ENCODE measurements around the gene ZNF276.
A peak's percentile ranks its signal among the peaks of the same experiment; 100 is the strongest.
"Not testable (repeated sequence)": the region's sequence is repeated elsewhere in the genome, so short reads cannot be mapped to it uniquely, and the experiment has no call there.

ZNF276 gene

GRCh38 chr16:89736554-89736953 lies 15.2 kb downstream of the ZNF276 start:
- no peak for DNase-seq (ENCODE audit: low spot score)

- no peak for DNase-seq (ENCODE audit: low spot score)
Observed at GRCh38 chr16:89737341-89738071, 16.2 kb downstream of the ZNF276 start.

- no peak for DNase-seq (ENCODE audit: low spot score)
Observed at GRCh38 chr16:89738072-89738377, 16.7 kb downstream of the ZNF276 start.

- DNase-seq (ENCODE audit: low spot score) = no peak
Observed at GRCh38 chr16:89738538-89739317, 17.4 kb downstream of the ZNF276 start.

GRCh38 chr16:89739383-89739782 lies 18.0 kb downstream of the ZNF276 start:
- no peak for DNase-seq (ENCODE audit: low spot score)

- no peak for DNase-seq (ENCODE audit: low spot score)
Observed at GRCh38 chr16:89741342-89742014, 20.1 kb downstream of the ZNF276 start.

GRCh38 chr16:89742948-89743347 lies 21.6 kb downstream of the ZNF276 start:
- no peak for DNase-seq (ENCODE audit: low spot score)

- no peak for DNase-seq (ENCODE audit: low spot score)
Observed at GRCh38 chr16:89744813-89745212, 23.5 kb downstream of the ZNF276 start.

- DNase-seq (ENCODE audit: low spot score) = no peak
Observed at GRCh38 chr16:89746043-89746442, 24.7 kb downstream of the ZNF276 start.

GRCh38 chr16:89748076-89748475 lies 26.7 kb downstream of the ZNF276 start:
- DNase-seq (ENCODE audit: low spot score) = no peak

GRCh38 chr16:89748921-89749320 lies 27.6 kb downstream of the ZNF276 start:
- DNase-seq (ENCODE audit: low spot score) = no peak

GRCh38 chr16:89749637-89750036 lies 28.3 kb downstream of the ZNF276 start:
- no peak for DNase-seq (ENCODE audit: low spot score)

- no peak for DNase-seq (ENCODE audit: low spot score)
Observed at GRCh38 chr16:89759746-89760340, 38.5 kb downstream of the ZNF276 start.

- no peak for DNase-seq (ENCODE audit: low spot score)
Observed at GRCh38 chr16:89761304-89761922, 40.1 kb downstream of the ZNF276 start.

GRCh38 chr16:89764711-89765201 lies 43.4 kb downstream of the ZNF276 start:
- no peak for DNase-seq (ENCODE audit: low spot score)

- DNase-seq (ENCODE audit: low spot score) = no peak
Observed at GRCh38 chr16:89765292-89765830, 44.0 kb downstream of the ZNF276 start.

- DNase-seq (ENCODE audit: low spot score) = no peak
Observed at GRCh38 chr16:89770367-89770766, 49.0 kb downstream of the ZNF276 start.

- DNase-seq (ENCODE audit: low spot score) = no peak
Observed at GRCh38 chr16:89775223-89775622, 53.9 kb downstream of the ZNF276 start.

- DNase-seq (ENCODE audit: low spot score) = not testable (repeated sequence)
Observed at GRCh38 chr16:89778211-89778610, 56.9 kb downstream of the ZNF276 start.

- peak; percentile 92 for DNase-seq (ENCODE audit: low spot score)
Observed at GRCh38 chr16:89779231-89779908, 58.0 kb downstream of the ZNF276 start.

- DNase-seq (ENCODE audit: low spot score) = no peak
Observed at GRCh38 chr16:89779909-89780305, 58.6 kb downstream of the ZNF276 start.
